Measurements from ENCODE around the gene PKHD1.

Gene PKHD1

DNA sequence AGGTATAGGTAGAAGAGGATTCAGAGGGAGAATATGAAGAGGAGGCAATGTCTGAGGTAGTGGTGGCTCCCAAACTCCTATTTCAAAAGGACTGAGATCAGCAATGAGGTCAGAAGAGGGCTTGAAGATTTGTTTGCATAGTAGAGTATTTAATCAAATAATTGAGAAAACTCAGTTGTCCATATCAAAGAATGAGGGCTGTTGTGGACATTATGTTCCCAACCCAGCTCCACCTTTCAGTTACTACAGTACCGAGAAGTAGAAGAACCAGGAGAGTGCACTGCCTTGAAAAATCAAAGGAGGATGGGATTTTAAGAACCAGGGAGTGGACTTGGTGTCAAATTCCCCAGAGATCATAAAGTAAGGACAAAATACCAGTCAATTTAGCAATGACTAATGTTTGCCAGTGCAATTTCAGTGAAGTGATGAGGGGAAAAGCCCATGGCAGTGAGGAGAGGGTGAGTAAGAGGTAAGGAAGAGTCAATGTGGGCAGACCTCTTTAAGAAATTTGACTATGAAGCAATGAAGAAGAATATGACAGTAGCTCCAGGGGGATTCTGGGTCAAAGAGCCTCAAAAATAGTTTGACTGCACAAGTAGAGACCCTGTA lies 382.4 kb downstream of the PKHD1 start:
- TF ChIP-seq TAF1 (IDR thresholded peaks at IDR 0.05; ENCODE audit: borderline replicate concordance, insufficient read depth, low read length) (no peak), FOXP2 (optimal IDR thresholded peaks at IDR 0.05; ENCODE audit: borderline replicate concordance, extremely low read depth, extremely low read length, insufficient read depth) (no peak), REST (IDR thresholded peaks at IDR 0.05; ENCODE audit: insufficient read depth in 1 of 2, low read depth in 2 of 2, low read length in 2 of 2) (no peak), POLR2AphosphoS5 (IDR thresholded peaks at IDR 0.05; ENCODE audit: low read depth, low read length) (no peak), SIN3A (IDR thresholded peaks at IDR 0.05; ENCODE audit: borderline replicate concordance, insufficient read depth, low read length) (no peak)

DNA sequence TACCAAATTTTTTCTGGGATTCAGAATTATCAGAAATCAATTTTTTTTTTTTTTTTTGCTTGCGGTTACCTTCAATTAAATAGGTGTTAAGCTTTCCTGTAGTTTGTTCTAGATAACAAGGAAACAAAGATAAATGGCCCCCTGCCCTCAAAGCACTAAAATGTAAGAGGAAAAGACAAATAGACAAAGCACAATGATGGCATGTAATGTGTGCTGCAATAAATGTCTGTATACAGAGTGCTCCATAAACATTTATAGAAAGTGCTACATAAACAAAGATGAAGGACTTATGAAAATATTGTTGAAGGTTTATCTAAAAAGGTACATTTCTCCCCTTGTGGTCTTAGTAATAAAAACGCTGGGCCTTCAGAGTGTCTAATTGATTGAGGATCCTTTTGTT lies 384.6 kb downstream of the PKHD1 start:
- no peak for TF ChIP-seq TAF1 (IDR thresholded peaks at IDR 0.05; ENCODE audit: borderline replicate concordance, insufficient read depth, low read length)
- no peak for TF ChIP-seq REST (IDR thresholded peaks at IDR 0.05; ENCODE audit: insufficient read depth in 1 of 2, low read depth in 2 of 2, low read length in 2 of 2)
- TF ChIP-seq FOXP2 (optimal IDR thresholded peaks at IDR 0.05; ENCODE audit: borderline replicate concordance, extremely low read depth, extremely low read length, insufficient read depth): no peak
- TF ChIP-seq SIN3A (IDR thresholded peaks at IDR 0.05; ENCODE audit: borderline replicate concordance, insufficient read depth, low read length): no peak
- TF ChIP-seq POLR2AphosphoS5 (IDR thresholded peaks at IDR 0.05; ENCODE audit: low read depth, low read length): no peak

DNA sequence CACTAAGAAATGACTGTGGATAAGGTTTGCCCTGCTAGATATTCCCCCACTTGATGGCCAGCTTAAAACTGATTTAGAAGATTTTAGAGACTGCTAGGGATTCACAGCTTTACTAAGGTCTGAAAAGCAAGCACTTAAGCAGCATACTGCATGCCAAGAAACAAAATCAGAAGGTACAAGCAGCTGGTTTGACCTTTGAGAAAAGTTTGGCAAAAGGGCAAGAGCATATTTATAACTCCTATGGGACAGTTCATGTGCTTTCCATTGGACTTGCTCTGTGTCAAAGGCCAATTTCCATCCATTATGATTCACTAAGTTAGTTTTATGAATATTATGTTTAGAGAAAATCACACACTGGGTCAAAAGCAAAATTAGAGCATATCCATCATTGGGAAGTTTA lies 402.8 kb downstream of the PKHD1 start:
- TF ChIP-seq REST (IDR thresholded peaks at IDR 0.05; ENCODE audit: insufficient read depth in 1 of 2, low read depth in 2 of 2, low read length in 2 of 2) (no peak), SIN3A (IDR thresholded peaks at IDR 0.05; ENCODE audit: borderline replicate concordance, insufficient read depth, low read length) (no peak), FOXP2 (optimal IDR thresholded peaks at IDR 0.05; ENCODE audit: borderline replicate concordance, extremely low read depth, extremely low read length, insufficient read depth) (no peak)

DNA sequence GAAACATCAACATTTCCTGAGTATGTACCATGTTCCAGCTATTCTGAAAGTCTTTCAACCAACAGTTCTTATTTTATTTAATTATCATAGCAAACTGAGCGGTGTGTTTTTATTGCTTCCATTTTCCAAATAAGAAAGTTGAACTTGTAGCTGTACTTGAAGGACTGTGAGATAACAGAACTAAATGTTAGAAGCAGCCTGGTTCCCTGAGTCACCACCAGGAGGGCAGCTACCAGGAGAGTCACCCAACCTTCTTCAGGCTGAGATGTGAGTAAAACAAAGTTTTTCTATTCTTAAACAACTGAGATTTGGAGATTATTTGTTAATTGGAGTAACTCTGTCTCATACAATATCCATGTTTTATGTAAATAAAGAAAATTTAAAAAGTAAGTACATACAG lies 403.4 kb downstream of the PKHD1 start:
- no peak for TF ChIP-seq TAF1 (IDR thresholded peaks at IDR 0.05; ENCODE audit: borderline replicate concordance, insufficient read depth, low read length)
- no peak for TF ChIP-seq REST (IDR thresholded peaks at IDR 0.05; ENCODE audit: insufficient read depth in 1 of 2, low read depth in 2 of 2, low read length in 2 of 2)
- no peak for TF ChIP-seq FOXP2 (optimal IDR thresholded peaks at IDR 0.05; ENCODE audit: borderline replicate concordance, extremely low read depth, extremely low read length, insufficient read depth)
- TF ChIP-seq SIN3A (IDR thresholded peaks at IDR 0.05; ENCODE audit: borderline replicate concordance, insufficient read depth, low read length): no peak
- no peak for TF ChIP-seq POLR2AphosphoS5 (IDR thresholded peaks at IDR 0.05; ENCODE audit: low read depth, low read length)
